OCI-LY7 (cell line): ENCODE results near the gene ASPHD2. TPM values are rescaled to one million over a fixed set of nuclear protein-coding genes. Genes with fewer than 3 reads are reported as not detected.
A peak's percentile ranks its signal among the peaks of the same experiment; 100 is the strongest.
"Not testable (repeated sequence)": the region's sequence is repeated elsewhere in the genome, so short reads cannot be mapped to it uniquely, and the experiment has no call there.

Experiments used
- BruUV-seq: library from RNA; stranded (reverse); fragments of 400-500 nt; replicated peaks from 2 replicates; lab custom pipeline; 2021; lab: Mats Ljungman, UMichigan
- CTCF ChIA-PET: fragments of 300-600 bp; sonication (Branson Sonifier 250); formaldehyde crosslinking; loops from one replicate; lab custom pipeline; 2022; ENCODE audit warnings: antibody characterized with exemption; ENCODE audit not compliant: unreplicated experiment; lab: Charles Lee
- POLR2A ChIA-PET: fragments of 300-600 bp; sonication (Branson Sonifier 250); formaldehyde crosslinking; loops from one replicate; lab custom pipeline; 2022; ENCODE audit warnings: antibody characterized with exemption; lab: Charles Lee
- DNase-seq: peaks from one replicate; pipeline ENCODE4 v3.0.0-alpha.2; 2015; ENCODE audit warnings: low spot score
- H2AFZ ChIP-seq: fragments of 200-600 bp; sonication (generic), shearing (Covaris generic); 2 replicates; pipeline ENCODE4 v1.6.1; 2014; ENCODE audit warnings: mild to moderate bottlenecking, antibody characterized with exemption, low read length, moderate library complexity
- H3K27ac ChIP-seq: fragments of 200-600 bp; sonication (generic); 2 replicates; pipeline ENCODE4 v1.5.1; 2014; ENCODE audit warnings: mixed run types, low read depth, mild to moderate bottlenecking, moderate library complexity, low read length, inconsistent platforms; ENCODE audit not compliant: poor library complexity, severe bottlenecking
- H3K36me3 ChIP-seq: fragments of 200-600 bp; sonication (generic); 2 replicates; pipeline ENCODE4 v1.6.1; 2014; ENCODE audit warnings: mild to moderate bottlenecking, antibody characterized with exemption, low read length, moderate library complexity, mixed read lengths; ENCODE audit not compliant: insufficient read depth
- H3K4me1 ChIP-seq: fragments of 200-600 bp; sonication (generic); 2 replicates; pipeline ENCODE4 v1.5.1; 2014; ENCODE audit warnings: mild to moderate bottlenecking, low read length; ENCODE audit not compliant: insufficient read depth, poor library complexity, severe bottlenecking
- H3K4me2 ChIP-seq: fragments of 200-600 bp; sonication (generic); 2 replicates; pipeline ENCODE4 v1.6.1; 2014; ENCODE audit warnings: mild to moderate bottlenecking, low read length
- H3K4me3 ChIP-seq: fragments of 200-600 bp; sonication (generic); 2 replicates; pipeline ENCODE4 v1.5.1; 2014; ENCODE audit warnings: mild to moderate bottlenecking, low read depth, low read length; ENCODE audit not compliant: poor library complexity, severe bottlenecking
- H3K79me2 ChIP-seq: fragments of 200-600 bp; sonication (generic); 2 replicates; pipeline ENCODE4 v1.6.1; 2016; ENCODE audit warnings: low read depth, mild to moderate bottlenecking, low read length, moderate library complexity, mixed read lengths; ENCODE audit not compliant: insufficient read depth
- H3K9me2 ChIP-seq: fragments of 200-600 bp; sonication (generic); 2 replicates; pipeline ENCODE4 v1.6.1; 2016; ENCODE audit warnings: mild to moderate bottlenecking, low read length, mixed read lengths; ENCODE audit not compliant: insufficient read depth
- H3K9me3 ChIP-seq: fragments of 200-600 bp; sonication (generic); 2 replicates; pipeline ENCODE4 v1.6.1; 2014; ENCODE audit warnings: mild to moderate bottlenecking, mixed run types, low read length, mixed read lengths
- H4K20me1 ChIP-seq: fragments of 200-600 bp; sonication (generic); 2 replicates; pipeline ENCODE4 v1.6.1; 2014; ENCODE audit warnings: mild to moderate bottlenecking, antibody characterized with exemption, low read length, moderate library complexity, mixed read lengths; ENCODE audit not compliant: insufficient read depth
- EZH2phosphoT487 ChIP-seq: fragments of 200-600 bp; sonication (generic); IDR thresholded peaks from 2 replicates; pipeline ENCODE4 v1.6.1; 2018; ENCODE audit warnings: low read depth, borderline replicate concordance, mild to moderate bottlenecking, mixed run types, antibody characterized with exemption, low read length, moderate library complexity, mixed read lengths
- intact Hi-C: fragments of 100-400 bp; cut with micrococcal nuclease; formaldehyde crosslinking; loops from one replicate; pipeline ENCODE4 v1.10.0; 2022; ENCODE audit not compliant: unreplicated experiment
- total RNA-seq, 2 experiments: library from RNA; depleted of rRNA in 1 of 2; stranded (reverse); fragments of >200 nt in 1 of 2; shearing (Covaris generic) in 1 of 2; gene quantifications; 2 replicates each; pipeline ENCODE4 v1.2.3, GENCODE V29; 2014 to 2022
- TF ChIP-seq, protein P1 (sequence below): fragments of 200-600 bp; sonication (generic); conservative IDR thresholded peaks from 2 replicates; pipeline ENCODE4 v1.5.1; 2014; ENCODE audit warnings: mild to moderate bottlenecking, antibody characterized with exemption, low read length, moderate library complexity, mixed read lengths

The ASPHD2 gene
- total RNA-seq, 2 experiments from 2014 or later, result 5.5 to 6.5 TPM

- POLR2A ChIA-PET, result interaction anchor here (0.5 to 1.1 kb wide), 2 partner anchors 12 to 17 kb away, joined by 3 read pairs; no protein-coding TSS in a partner anchor
- Histone ChIP-seq H4K20me1 (no peaks in the 10 kb centered on the region), H3K4me2 (no peak overlapping the region), H3K4me1 (peaks cover 7% of the 10 kb centered on the region), H3K36me3 (no peaks in the 10 kb centered on the region), H2AFZ (no peak overlapping the region), H3K79me2 (no peaks in the 10 kb centered on the region), H3K9me3 (no peaks in the 10 kb centered on the region), H3K27ac (no peak overlapping the region), H3K9me2 (no peaks in the 10 kb centered on the region), H3K4me3 (no peak overlapping the region)
- CTCF ChIA-PET, result interaction anchor here (0.8 kb wide), 1 partner anchor 12 kb away, joined by 3 read pairs; no protein-coding TSS in a partner anchor
- TF ChIP-seq, protein P1, sequence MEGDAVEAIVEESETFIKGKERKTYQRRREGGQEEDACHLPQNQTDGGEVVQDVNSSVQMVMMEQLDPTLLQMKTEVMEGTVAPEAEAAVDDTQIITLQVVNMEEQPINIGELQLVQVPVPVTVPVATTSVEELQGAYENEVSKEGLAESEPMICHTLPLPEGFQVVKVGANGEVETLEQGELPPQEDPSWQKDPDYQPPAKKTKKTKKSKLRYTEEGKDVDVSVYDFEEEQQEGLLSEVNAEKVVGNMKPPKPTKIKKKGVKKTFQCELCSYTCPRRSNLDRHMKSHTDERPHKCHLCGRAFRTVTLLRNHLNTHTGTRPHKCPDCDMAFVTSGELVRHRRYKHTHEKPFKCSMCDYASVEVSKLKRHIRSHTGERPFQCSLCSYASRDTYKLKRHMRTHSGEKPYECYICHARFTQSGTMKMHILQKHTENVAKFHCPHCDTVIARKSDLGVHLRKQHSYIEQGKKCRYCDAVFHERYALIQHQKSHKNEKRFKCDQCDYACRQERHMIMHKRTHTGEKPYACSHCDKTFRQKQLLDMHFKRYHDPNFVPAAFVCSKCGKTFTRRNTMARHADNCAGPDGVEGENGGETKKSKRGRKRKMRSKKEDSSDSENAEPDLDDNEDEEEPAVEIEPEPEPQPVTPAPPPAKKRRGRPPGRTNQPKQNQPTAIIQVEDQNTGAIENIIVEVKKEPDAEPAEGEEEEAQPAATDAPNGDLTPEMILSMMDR, result no peak
- TF ChIP-seq EZH2phosphoT487, result no peak
- peak; percentile 25 for DNase-seq
- intact Hi-C loops, result no loop called here
- BruUV-seq, result no TSS peak
These were observed 24.1 kb upstream of the ASPHD2 start for GRCh38 chr22:26404851-26405421.

GRCh38 chr22:26406118-26406517 is 22.9 kb upstream of the ASPHD2 start:
- Histone ChIP-seq H3K79me2 (no peaks in the 10 kb centered on the region), H3K9me2 (no peaks in the 10 kb centered on the region), H4K20me1 (no peaks in the 10 kb centered on the region), H3K4me3 (no peak overlapping the region), H3K9me3 (no peaks in the 10 kb centered on the region), H3K4me1 (peaks cover 7% of the 10 kb centered on the region), H3K4me2 (no peak overlapping the region), H3K27ac (no peak overlapping the region), H3K36me3 (no peaks in the 10 kb centered on the region), H2AFZ (no peak overlapping the region)
- no peak for DNase-seq
- ChIA-PET CTCF (no interaction called here), POLR2A (interaction anchor here (1.1 kb wide), 1 partner anchor 18 kb away, joined by 3 read pairs; no protein-coding TSS in a partner anchor)
- intact Hi-C loops, result no loop called here
- TF ChIP-seq, protein P1, result no peak
- TF ChIP-seq EZH2phosphoT487, result no peak
- no TSS peak for BruUV-seq

- H3K79me2 ChIP-seq, H3K4me2 ChIP-seq, H3K27ac ChIP-seq, intact Hi-C loops, H2AFZ ChIP-seq, H3K36me3 ChIP-seq, H3K4me3 ChIP-seq, DNase-seq, H4K20me1 ChIP-seq, BruUV-seq, CTCF ChIA-PET, H3K9me3 ChIP-seq, H3K9me2 ChIP-seq, H3K4me1 ChIP-seq: not testable (repeated sequence)
- POLR2A ChIA-PET, result interaction anchor here (0.7 kb wide), 1 partner anchor 23 kb away, joined by 3 read pairs; no protein-coding TSS in a partner anchor
These were observed 20.4 kb upstream of the ASPHD2 start for GRCh38 chr22:26408562-26409220.
